GM18520 (cell line): ENCODE measurements around the gene KCNMB2.
"Not testable (repeated sequence)": the region's sequence is repeated elsewhere in the genome, so short reads cannot be mapped to it uniquely, and the experiment has no call there.

ENCODE experiments used
- ATAC-seq: cut with Tn5 transposase; IDR thresholded peaks from one replicate; pipeline ENCODE4 v1.9.1; 2021; ENCODE audit not compliant: unreplicated experiment

Gene KCNMB2

GRCh38 chr3:178686826-178687225 is 150.6 kb downstream of the KCNMB2 start:
- ATAC-seq, result no peak

GRCh38 chr3:178690571-178690970 is 154.3 kb downstream of the KCNMB2 start:
- no peak for ATAC-seq

- no peak for ATAC-seq
Measured at GRCh38 chr3:178699364-178699763, 163.1 kb downstream of the KCNMB2 start.

- no peak for ATAC-seq
Measured at GRCh38 chr3:178699810-178700209, 163.6 kb downstream of the KCNMB2 start.

GRCh38 chr3:178703268-178703975 is 167.2 kb downstream of the KCNMB2 start:
- no peak for ATAC-seq

GRCh38 chr3:178705925-178706324 is 169.7 kb downstream of the KCNMB2 start:
- no peak for ATAC-seq

- no peak for ATAC-seq
Measured at GRCh38 chr3:178706411-178706810, 170.2 kb downstream of the KCNMB2 start.

- ATAC-seq, result peak; percentile 57
Measured at GRCh38 chr3:178707311-178708031, 171.2 kb downstream of the KCNMB2 start.

- no peak for ATAC-seq
Measured at GRCh38 chr3:178709051-178709450, 172.8 kb downstream of the KCNMB2 start.

GRCh38 chr3:178711753-178712152 is 175.5 kb downstream of the KCNMB2 start:
- ATAC-seq, result no peak

- ATAC-seq, result no peak
Measured at GRCh38 chr3:178712247-178712646, 176.0 kb downstream of the KCNMB2 start.

- ATAC-seq, result no peak
Measured at GRCh38 chr3:178714925-178715832, 178.9 kb downstream of the KCNMB2 start.

- ATAC-seq, result no peak
Measured at GRCh38 chr3:178718995-178719635, 182.9 kb downstream of the KCNMB2 start.

GRCh38 chr3:178732824-178733223 is 196.6 kb downstream of the KCNMB2 start:
- ATAC-seq, result no peak

GRCh38 chr3:178735032-178735674 is 198.9 kb downstream of the KCNMB2 start:
- no peak for ATAC-seq

- no peak for ATAC-seq
Measured at GRCh38 chr3:178736300-178736699, 200.1 kb downstream of the KCNMB2 start.

- ATAC-seq, result no peak
Measured at GRCh38 chr3:178739720-178740119, 203.5 kb downstream of the KCNMB2 start.

GRCh38 chr3:178741020-178741419 is 204.8 kb downstream of the KCNMB2 start:
- ATAC-seq, result no peak

- ATAC-seq, result no peak
Measured at GRCh38 chr3:178743297-178743696, 207.1 kb downstream of the KCNMB2 start.

GRCh38 chr3:178745861-178746655 is 209.8 kb downstream of the KCNMB2 start:
- not testable (repeated sequence) for ATAC-seq
